ENCODE data around the gene RHBDD1.

RHBDD1 gene

GRCh38 chr2:226888971-226889370 lies 53.1 kb downstream of the RHBDD1 start:
- DNase-seq, result peak; percentile 49

- DNase-seq, result no peak
Measured at GRCh38 chr2:226890286-226890685, 54.4 kb downstream of the RHBDD1 start.

- DNase-seq, result peak; percentile 95
Measured at GRCh38 chr2:226891780-226892590, 56.1 kb downstream of the RHBDD1 start.

- peak; percentile 45 for DNase-seq
Measured at GRCh38 chr2:226892729-226893128, 56.9 kb downstream of the RHBDD1 start.

GRCh38 chr2:226893216-226893615 lies 57.4 kb downstream of the RHBDD1 start:
- DNase-seq, result peak; percentile 94

- DNase-seq, result no peak
Measured at GRCh38 chr2:226894752-226895151, 58.9 kb downstream of the RHBDD1 start.

- no peak for DNase-seq
Measured at GRCh38 chr2:226895579-226895978, 59.7 kb downstream of the RHBDD1 start.

GRCh38 chr2:226898121-226898520 lies 62.3 kb downstream of the RHBDD1 start:
- no peak for DNase-seq

- no peak for DNase-seq
Measured at GRCh38 chr2:226898897-226899296, 63.0 kb downstream of the RHBDD1 start.

GRCh38 chr2:226902041-226902966 lies 66.5 kb downstream of the RHBDD1 start:
- no peak for DNase-seq

GRCh38 chr2:226903179-226903578 lies 67.3 kb downstream of the RHBDD1 start:
- DNase-seq, result peak; percentile 89

GRCh38 chr2:226904592-226904991 lies 68.7 kb downstream of the RHBDD1 start:
- DNase-seq, result no peak

- DNase-seq, result no peak
Measured at GRCh38 chr2:226905718-226906117, 69.9 kb downstream of the RHBDD1 start.

GRCh38 chr2:226906163-226906693 lies 70.4 kb downstream of the RHBDD1 start:
- no peak for DNase-seq

- peak; percentile 29 for DNase-seq
Measured at GRCh38 chr2:226909126-226909525, 73.3 kb downstream of the RHBDD1 start.

- DNase-seq, result no peak
Measured at GRCh38 chr2:226909836-226910235, 74.0 kb downstream of the RHBDD1 start.

- DNase-seq, result no peak
Measured at GRCh38 chr2:226910384-226910783, 74.5 kb downstream of the RHBDD1 start.

- peak; percentile 55 for DNase-seq
Measured at GRCh38 chr2:226911932-226912331, 76.1 kb downstream of the RHBDD1 start.

GRCh38 chr2:226913641-226914040 lies 77.8 kb downstream of the RHBDD1 start:
- no peak for DNase-seq

GRCh38 chr2:226915846-226916360 lies 80.0 kb downstream of the RHBDD1 start:
- peak; percentile 55 for DNase-seq

- no peak for DNase-seq
Measured at GRCh38 chr2:226916669-226917068, 80.8 kb downstream of the RHBDD1 start.

- no peak for DNase-seq
Measured at GRCh38 chr2:226932443-226932842, 96.6 kb downstream of the RHBDD1 start.

- no peak for DNase-seq
Measured at GRCh38 chr2:226934546-226935201, 98.8 kb downstream of the RHBDD1 start.
